Activated naive CD4-positive, alpha-beta T cell treated with anti-CD3 and anti-CD28 coated beads for 36 hours (primary cell): ENCODE results near the gene TPM3. TPM values are rescaled to one million over a fixed set of nuclear protein-coding genes. Genes with fewer than 3 reads are reported as not detected.
"Not testable (repeated sequence)": the region's sequence is repeated elsewhere in the genome, so short reads cannot be mapped to it uniquely, and the experiment has no call there.

Source experiments
- CTCF ChIA-PET: fragments of 350-600 bp; sonication (Branson Sonifier 250); formaldehyde crosslinking; loops from one replicate; lab custom pipeline; 2021; ENCODE audit warnings: antibody characterized with exemption; lab: Charles Lee
- DNase-seq: peaks from one replicate; pipeline ENCODE4 v3.0.0-alpha.2; 2020
- H3K27ac Mint-ChIP-seq: one replicate; pipeline ENCODE4 v1.8.0; 2021; ENCODE audit warnings: mild to moderate bottlenecking, mixed read lengths
- H3K27me3 Mint-ChIP-seq: one replicate; pipeline ENCODE4 v1.8.0; 2021; ENCODE audit warnings: low read depth, mixed read lengths
- H3K36me3 Mint-ChIP-seq: one replicate; pipeline ENCODE4 v1.8.0; 2021; ENCODE audit warnings: low read depth, mixed read lengths
- H3K4me1 Mint-ChIP-seq: one replicate; pipeline ENCODE4 v1.8.0; 2021; ENCODE audit warnings: low read depth, mixed read lengths
- H3K4me3 Mint-ChIP-seq: one replicate; pipeline ENCODE4 v1.8.0; 2021; ENCODE audit warnings: mild to moderate bottlenecking, moderate library complexity, mixed read lengths
- H3K9me3 Mint-ChIP-seq: one replicate; pipeline ENCODE4 v1.8.0; 2021; ENCODE audit warnings: mixed read lengths
- intact Hi-C: fragments of 100-400 bp; cut with micrococcal nuclease; formaldehyde crosslinking; loops from one replicate; pipeline ENCODE4 v1.15.1; 2023
- total RNA-seq, 2 experiments: library from RNA; stranded (reverse); gene quantifications; one replicate each; pipeline ENCODE4 v1.2.3, GENCODE V29; 2021

Gene TPM3
- 100 to 1,000 TPM; 587 to 611 TPM for total RNA-seq

DNA sequence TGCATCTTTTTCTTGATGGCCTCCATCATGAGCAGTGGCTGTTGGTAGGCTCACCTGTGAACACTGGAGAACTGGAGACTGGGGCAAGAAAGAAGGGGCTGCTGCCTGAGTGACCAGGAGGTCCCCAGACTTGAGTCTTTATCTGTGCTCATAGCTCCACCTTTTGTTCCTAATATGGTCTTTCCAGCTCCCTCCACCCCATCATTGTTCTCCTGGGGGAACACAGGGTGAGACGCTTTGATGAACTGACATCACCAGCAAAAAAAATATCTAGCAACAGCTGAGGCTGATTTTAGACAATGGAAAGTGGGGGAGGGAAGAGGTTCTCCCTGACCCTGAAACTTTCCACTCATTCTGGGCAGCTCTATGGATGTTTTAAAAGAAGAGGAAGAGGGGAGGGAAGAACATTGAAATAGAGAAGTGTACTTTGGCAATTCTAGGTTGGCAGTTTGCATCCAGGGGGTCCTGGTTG is at the start of gene TPM3:
Gene TPM3 (minus strand): TSS at position 111 of the 472 bp plus-strand sequence. CDS start 82 bp downstream, at position 29.
- Mint-ChIP-seq H3K4me1 (peaks cover 4% of the 10 kb centered on the region), H3K27me3 (peaks cover 11% of the 10 kb centered on the region), H3K4me3 (no peak within 1 kb of the TSS), H3K9me3 (no peaks in the 10 kb centered on the region), H3K27ac (no peak within 1 kb of the TSS), H3K36me3 (no peaks in the 10 kb centered on the region)
- CTCF ChIA-PET, result interaction anchor here (0.9 to 1.1 kb wide), 2 partner anchors 80 to 143 kb away, joined by 3 to 4 read pairs; no protein-coding TSS in a partner anchor
- DNase-seq, result no peak
- intact Hi-C loops, result no loop called here

DNA sequence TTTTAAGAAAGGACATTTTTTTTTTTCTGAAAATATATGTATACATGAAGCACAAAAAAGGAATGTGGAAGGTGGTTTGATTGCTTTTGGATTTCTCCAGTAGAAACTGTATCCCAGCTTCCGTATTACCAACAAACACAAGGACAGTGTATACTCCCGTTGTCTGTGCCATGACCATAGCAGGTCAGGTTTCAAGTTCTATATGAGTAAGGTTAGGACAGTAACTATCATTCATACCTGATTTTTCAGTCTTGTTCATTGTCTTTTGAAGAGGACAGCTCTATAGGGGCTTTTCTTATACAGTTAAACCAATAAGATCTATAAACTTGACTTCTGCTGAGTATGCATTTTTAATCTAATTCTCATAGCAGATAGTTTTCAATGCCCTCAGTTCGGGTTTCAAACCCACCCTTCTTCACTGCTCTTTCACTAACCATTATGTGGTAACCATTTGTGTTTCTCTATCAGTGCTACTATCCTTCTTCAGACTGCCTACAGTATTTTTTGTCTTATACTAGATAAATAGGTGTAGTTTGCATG is 48.5 kb upstream of the TPM3 start:
- no peaks in the 10 kb centered on the region for H3K27me3 Mint-ChIP-seq
- H3K9me3 Mint-ChIP-seq, result no peaks in the 10 kb centered on the region
- no peak overlapping the region for H3K4me3 Mint-ChIP-seq
- CTCF ChIA-PET, result interaction anchor here (0.6 to 0.7 kb wide), 3 partner anchors 176 to 586 kb away, joined by 3 to 4 read pairs (median 3); no protein-coding TSS in a partner anchor
- intact Hi-C loops, result no loop called here
- DNase-seq, result no peak
- peaks cover 63% of the 10 kb centered on the region for H3K36me3 Mint-ChIP-seq
- H3K27ac Mint-ChIP-seq, result no peak overlapping the region
- peaks cover 39% of the 10 kb centered on the region for H3K4me1 Mint-ChIP-seq

DNA sequence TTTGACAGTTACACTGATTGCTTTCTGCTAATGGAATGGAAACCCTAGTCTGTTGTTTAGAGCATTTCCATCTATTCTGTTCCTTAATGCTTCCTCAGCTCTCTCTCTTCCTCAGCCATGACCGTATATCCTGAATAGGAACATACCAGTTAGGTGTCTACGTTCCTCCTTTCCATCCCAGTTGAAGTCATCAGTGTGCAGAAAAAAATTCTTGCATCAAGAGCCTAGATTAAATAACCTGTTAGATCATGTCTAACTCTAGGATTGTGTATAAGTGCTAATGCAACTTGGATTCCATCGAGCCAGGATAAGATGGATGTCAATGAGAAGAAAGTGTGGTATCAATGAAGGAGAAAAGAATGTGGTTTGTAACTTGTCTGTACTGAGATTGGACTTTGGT is 47.6 kb upstream of the TPM3 start:
- no peak for DNase-seq
- Mint-ChIP-seq H3K36me3 (peaks cover 68% of the 10 kb centered on the region), H3K27ac (peak overlapping the region; percentile 59), H3K4me3 (no peak overlapping the region), H3K9me3 (no peaks in the 10 kb centered on the region), H3K27me3 (no peaks in the 10 kb centered on the region), H3K4me1 (peaks cover 39% of the 10 kb centered on the region)
- intact Hi-C loops, result no loop called here
- CTCF ChIA-PET, result interaction anchor here (0.6 to 0.7 kb wide), 3 partner anchors 175 to 416 kb away, joined by 3 to 5 read pairs (median 4); no protein-coding TSS in a partner anchor

DNA sequence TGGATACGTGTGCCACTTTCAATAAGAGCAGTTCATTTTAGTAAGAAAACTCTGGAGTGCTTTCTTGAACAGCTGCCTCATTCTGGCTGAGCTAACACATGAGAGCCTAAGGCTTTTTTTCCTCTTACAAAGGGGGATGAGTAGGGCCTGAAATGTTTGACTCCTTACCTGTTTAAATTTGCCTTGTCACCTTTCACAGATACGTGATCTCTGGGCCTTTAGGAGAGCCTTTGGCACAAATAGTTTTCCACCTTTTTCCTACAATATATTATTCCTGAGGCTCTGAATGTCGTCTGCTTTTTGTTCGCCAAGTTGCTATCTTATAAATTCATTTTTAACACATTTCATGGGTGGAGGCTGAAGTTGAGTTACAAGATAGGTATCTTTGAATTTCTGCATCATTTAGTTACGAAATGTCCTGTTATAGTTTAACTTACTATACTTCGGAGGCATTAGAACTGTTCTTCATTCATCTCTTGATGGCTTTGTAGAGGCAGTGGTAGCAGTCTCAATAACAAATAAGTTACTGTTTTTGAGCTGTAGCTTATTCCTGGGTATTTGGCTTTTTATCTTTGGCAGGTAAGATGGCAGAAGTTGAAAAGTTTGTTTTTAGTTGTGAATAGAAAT is 46.1 kb upstream of the TPM3 start:
- DNase-seq, result no peak
- no peak overlapping the region for H3K4me3 Mint-ChIP-seq
- H3K27ac Mint-ChIP-seq, result peak overlapping the region; percentile 2
- peaks cover 37% of the 10 kb centered on the region for H3K4me1 Mint-ChIP-seq
- intact Hi-C loops, result no loop called here
- H3K27me3 Mint-ChIP-seq, result no peaks in the 10 kb centered on the region
- H3K36me3 Mint-ChIP-seq, result peaks cover 59% of the 10 kb centered on the region
- CTCF ChIA-PET, result interaction anchor here (0.7 kb wide), 2 partner anchors 91 to 97 kb away, joined by 3 read pairs; no protein-coding TSS in a partner anchor
- H3K9me3 Mint-ChIP-seq, result no peaks in the 10 kb centered on the region

DNA sequence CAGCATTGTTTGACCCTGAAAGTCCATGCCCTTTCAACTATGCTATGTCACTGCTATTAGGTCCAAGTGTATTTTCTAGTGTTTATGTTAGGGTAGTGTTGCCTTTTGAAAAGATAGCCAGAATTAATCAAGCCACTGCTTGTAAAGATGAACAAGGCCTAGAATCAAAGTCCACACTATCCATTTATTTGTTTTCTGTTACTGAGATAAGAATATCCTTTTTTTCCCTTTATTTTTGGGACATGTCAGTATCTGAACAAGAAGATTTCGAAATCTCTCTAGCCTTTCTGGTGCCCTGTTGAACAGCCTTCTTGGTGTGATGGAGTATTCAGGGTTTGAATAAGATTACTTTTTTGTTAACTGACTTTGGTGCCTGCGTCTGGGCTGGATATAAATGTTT is 45.5 kb upstream of the TPM3 start:
- Mint-ChIP-seq H3K27me3 (no peaks in the 10 kb centered on the region), H3K36me3 (peaks cover 53% of the 10 kb centered on the region), H3K9me3 (no peaks in the 10 kb centered on the region), H3K4me3 (no peak overlapping the region), H3K4me1 (peaks cover 37% of the 10 kb centered on the region), H3K27ac (no peak overlapping the region)
- intact Hi-C loops, result no loop called here
- no peak for DNase-seq
- CTCF ChIA-PET, result interaction anchor here (0.7 kb wide), 2 partner anchors 92 to 97 kb away, joined by 3 read pairs; no protein-coding TSS in a partner anchor

DNA sequence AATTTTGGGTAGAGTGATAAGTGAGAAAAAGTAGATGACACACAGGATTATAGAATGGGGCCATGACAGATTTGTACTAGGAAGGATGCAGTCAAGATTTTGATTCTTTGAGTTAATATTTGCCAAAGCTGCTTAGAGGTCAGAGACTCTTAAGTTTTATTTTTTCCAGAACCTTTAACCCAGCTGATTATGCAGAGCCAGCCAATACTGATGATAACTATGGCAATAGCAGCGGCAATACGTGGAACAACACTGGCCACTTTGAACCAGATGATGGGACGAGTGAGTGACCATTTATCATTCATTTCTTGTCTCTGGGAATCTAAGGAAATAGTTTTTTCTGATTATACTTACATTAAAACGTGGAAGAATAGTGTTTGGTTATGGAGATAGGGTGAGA is 45.0 kb upstream of the TPM3 start:
- no peak overlapping the region for H3K27ac Mint-ChIP-seq

DNA sequence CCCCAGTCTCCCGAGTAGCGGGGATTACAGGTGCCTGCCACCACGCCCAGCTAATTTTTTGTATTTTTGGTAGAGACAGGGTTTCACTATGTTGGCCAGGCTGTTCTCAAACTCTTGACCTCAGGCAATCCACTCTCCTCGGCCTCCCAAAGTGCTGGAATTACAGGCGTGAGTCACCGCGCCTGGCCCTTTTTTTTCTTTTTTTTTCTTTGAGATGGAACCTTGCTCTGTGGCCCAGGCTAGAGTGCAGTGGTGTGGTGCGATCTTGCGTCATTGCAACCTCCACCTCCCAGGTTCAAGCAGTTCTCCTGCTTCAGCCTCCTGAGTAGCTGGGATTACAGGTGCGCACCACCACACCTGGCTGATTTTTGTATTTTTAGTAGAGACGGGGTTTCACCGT is 41.2 kb upstream of the TPM3 start:
- H3K27me3 Mint-ChIP-seq, H3K4me3 Mint-ChIP-seq, H3K27ac Mint-ChIP-seq, intact Hi-C loops, DNase-seq, H3K9me3 Mint-ChIP-seq: not testable (repeated sequence)
- CTCF ChIA-PET, result interaction anchor here (0.7 kb wide), 1 partner anchor 474 kb away, joined by 3 read pairs; no protein-coding TSS in a partner anchor
- Mint-ChIP-seq H3K36me3 (peaks cover 49% of the 10 kb centered on the region), H3K4me1 (peaks cover 14% of the 10 kb centered on the region)

More for the DNA sequence above, 45.0 kb upstream of the TPM3 start:
- Mint-ChIP-seq H3K27me3 (no peaks in the 10 kb centered on the region), H3K36me3 (peaks cover 48% of the 10 kb centered on the region), H3K9me3 (no peaks in the 10 kb centered on the region), H3K4me3 (no peak overlapping the region), H3K4me1 (peaks cover 33% of the 10 kb centered on the region)
- intact Hi-C loops, result no loop called here
- CTCF ChIA-PET, result no interaction called here
- no peak for DNase-seq

DNA sequence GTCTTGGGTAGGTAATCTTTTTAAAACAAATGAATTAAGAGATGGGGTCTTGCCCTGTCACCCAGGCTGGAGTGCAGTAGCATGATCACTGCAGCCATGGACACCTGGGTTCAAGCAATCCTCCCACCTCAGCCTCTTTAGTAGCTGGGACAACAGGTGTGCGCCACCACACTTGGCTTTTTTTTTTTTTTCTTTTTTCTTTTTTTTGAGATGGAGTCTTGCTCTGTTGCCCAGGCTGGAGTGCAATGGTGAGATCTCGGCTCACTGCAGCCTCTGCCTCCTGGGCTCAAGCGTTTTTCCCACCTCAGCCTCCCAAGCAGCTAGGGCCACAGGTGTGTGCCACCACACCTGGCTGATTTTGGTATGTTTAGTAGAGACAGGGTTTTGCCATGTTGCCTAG is 39.2 kb upstream of the TPM3 start:
- H3K36me3 Mint-ChIP-seq, result peaks cover 47% of the 10 kb centered on the region

DNA sequence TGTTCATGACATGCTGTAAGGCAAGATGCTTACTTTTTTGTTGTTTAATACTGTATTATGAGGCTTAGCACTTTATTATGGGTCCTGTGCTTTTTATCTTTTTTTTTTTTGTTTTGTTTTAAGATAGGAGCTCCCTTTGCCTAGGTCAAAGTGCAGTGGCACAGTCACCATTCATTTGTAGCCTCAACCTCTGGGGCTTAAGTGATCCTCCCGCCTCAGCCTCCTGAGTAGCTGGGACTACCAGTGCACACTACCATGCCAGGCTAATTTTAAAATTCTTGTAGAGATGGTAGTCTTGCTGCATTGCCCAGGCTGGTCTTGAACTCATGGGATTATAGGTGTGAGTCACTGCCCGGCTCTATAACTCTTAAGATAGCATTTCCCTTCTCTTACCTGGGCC is 33.5 kb upstream of the TPM3 start:
- Mint-ChIP-seq H3K27ac (peak overlapping the region; percentile 51), H3K4me3 (no peak overlapping the region), H3K27me3 (no peaks in the 10 kb centered on the region), H3K36me3 (peaks cover 50% of the 10 kb centered on the region), H3K9me3 (peaks cover 6% of the 10 kb centered on the region), H3K4me1 (peaks cover 47% of the 10 kb centered on the region)
- no peak for DNase-seq
- CTCF ChIA-PET, result interaction anchor here (0.6 kb wide), 1 partner anchor 38 kb away, joined by 5 read pairs; no protein-coding TSS in a partner anchor
- intact Hi-C loops, result no loop called here

More for the DNA sequence above, 39.2 kb upstream of the TPM3 start:
- intact Hi-C loops, CTCF ChIA-PET, H3K4me3 Mint-ChIP-seq, H3K9me3 Mint-ChIP-seq, H3K27me3 Mint-ChIP-seq, H3K27ac Mint-ChIP-seq, DNase-seq: not testable (repeated sequence)
- peaks cover 11% of the 10 kb centered on the region for H3K4me1 Mint-ChIP-seq

DNA sequence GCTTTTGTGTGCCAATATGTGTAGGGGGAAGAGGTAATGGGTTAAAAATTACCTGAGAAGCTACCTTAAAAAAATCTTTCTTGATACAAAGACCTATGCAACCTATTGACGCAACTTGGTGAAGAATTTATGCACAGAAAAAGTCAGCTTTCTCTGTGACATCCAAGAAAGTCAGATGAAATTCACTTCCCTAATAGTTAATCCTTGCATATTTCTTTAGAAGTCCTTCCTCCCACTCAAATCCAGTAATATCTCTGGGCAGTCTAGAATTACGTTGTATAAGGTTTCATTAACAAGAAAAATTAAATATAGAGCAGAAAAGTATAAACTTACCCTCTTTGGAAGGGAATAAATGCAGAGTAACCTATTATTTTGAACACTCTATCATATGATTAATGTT is 31.7 kb upstream of the TPM3 start:
- H3K9me3 Mint-ChIP-seq, result peaks cover 6% of the 10 kb centered on the region
- CTCF ChIA-PET, result interaction anchor here (1.0 kb wide), 1 partner anchor 428 kb away, joined by 3 read pairs; no protein-coding TSS in a partner anchor
- intact Hi-C loops, result no loop called here

DNA sequence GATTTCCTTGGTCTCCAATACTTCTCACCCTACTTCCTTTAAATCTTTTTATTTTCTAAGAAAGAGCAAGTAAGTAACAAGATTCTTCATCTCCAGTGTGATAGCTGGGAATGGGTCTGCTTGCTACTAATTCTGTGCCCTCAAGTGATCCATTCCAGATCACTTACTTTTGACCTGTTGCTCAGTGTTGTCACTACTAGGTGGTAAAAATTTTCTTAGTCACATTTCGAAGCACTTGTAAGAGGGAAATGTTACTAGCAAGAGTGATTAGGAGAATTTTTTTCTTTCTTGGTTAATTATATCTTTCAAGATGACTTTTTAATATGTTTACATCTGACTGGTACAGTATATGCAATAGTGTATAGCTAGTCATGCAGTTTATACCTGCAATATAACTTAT is 31.0 kb upstream of the TPM3 start:
- peaks cover 61% of the 10 kb centered on the region for H3K36me3 Mint-ChIP-seq
- H3K27me3 Mint-ChIP-seq, result no peaks in the 10 kb centered on the region
- intact Hi-C loops, result no loop called here
- DNase-seq, result no peak
- CTCF ChIA-PET, result interaction anchor here (0.7 to 1.0 kb wide), 2 partner anchors 121 to 427 kb away, joined by 3 read pairs; no protein-coding TSS in a partner anchor
- peak overlapping the region; percentile 97 for H3K27ac Mint-ChIP-seq
- peaks cover 6% of the 10 kb centered on the region for H3K9me3 Mint-ChIP-seq
- H3K4me3 Mint-ChIP-seq, result peak overlapping the region; percentile 96
- H3K4me1 Mint-ChIP-seq, result peaks cover 59% of the 10 kb centered on the region

More for the DNA sequence above, 31.7 kb upstream of the TPM3 start:
- H3K27me3 Mint-ChIP-seq, result no peaks in the 10 kb centered on the region
- H3K36me3 Mint-ChIP-seq, result peaks cover 58% of the 10 kb centered on the region
- peaks cover 54% of the 10 kb centered on the region for H3K4me1 Mint-ChIP-seq
- peak overlapping the region; percentile 97 for H3K27ac Mint-ChIP-seq
- no peak overlapping the region for H3K4me3 Mint-ChIP-seq
- no peak for DNase-seq

DNA sequence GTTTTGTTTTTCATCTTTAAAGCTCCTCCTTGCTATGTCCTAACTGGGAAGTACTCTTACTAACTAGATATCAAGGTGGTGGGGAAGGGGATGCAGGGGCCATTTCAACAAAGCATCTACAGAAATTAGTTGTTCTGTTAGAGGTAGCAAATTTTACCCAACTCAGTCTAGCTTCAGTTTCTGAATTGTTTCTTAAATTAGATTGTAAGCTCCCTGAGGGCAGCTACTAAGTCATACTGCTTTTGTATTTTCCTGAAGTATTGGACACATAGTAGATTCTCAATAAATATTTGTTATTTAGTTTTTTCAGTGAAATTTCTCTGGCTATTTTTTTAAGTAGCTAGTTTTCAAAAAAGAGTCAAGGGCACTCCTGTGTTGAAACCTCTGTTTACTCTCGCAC is 30.6 kb upstream of the TPM3 start:
- H3K9me3 Mint-ChIP-seq, result peaks cover 6% of the 10 kb centered on the region
- intact Hi-C loops, result no loop called here
- H3K27me3 Mint-ChIP-seq, result no peaks in the 10 kb centered on the region
- H3K4me3 Mint-ChIP-seq, result peak overlapping the region; percentile 96
- peaks cover 63% of the 10 kb centered on the region for H3K36me3 Mint-ChIP-seq
- peaks cover 63% of the 10 kb centered on the region for H3K4me1 Mint-ChIP-seq
- peak overlapping the region; percentile 97 for H3K27ac Mint-ChIP-seq
- CTCF ChIA-PET, result interaction anchor here (0.7 kb wide), 1 partner anchor 122 kb away, joined by 3 read pairs; no protein-coding TSS in a partner anchor
- no peak for DNase-seq
